HL-60 (cell line): Measurements from ENCODE around the gene ASS1.

ENCODE experiments used
- GABPA ChIP-seq: IDR thresholded peaks from 2 replicates; pipeline ENCODE4 v1.6.1; 2012; ENCODE audit warnings: low read depth
- POLR2AphosphoS5 ChIP-seq: IDR thresholded peaks from 2 replicates; pipeline ENCODE4 v1.6.1; 2012; ENCODE audit warnings: low read depth
- REST ChIP-seq: IDR thresholded peaks from 2 replicates; pipeline ENCODE4 v1.6.1; 2012; ENCODE audit warnings: low read depth; ENCODE audit not compliant: insufficient replicate concordance
- SPI1 ChIP-seq: IDR thresholded peaks from 2 replicates; pipeline ENCODE4 v1.6.1; 2012; ENCODE audit warnings: low read depth, mild to moderate bottlenecking, borderline replicate concordance
- TF ChIP-seq, protein P1 (sequence below): IDR thresholded peaks from one replicate; pipeline ENCODE4 v1.5.1; 2011; ENCODE audit warnings: low read length, control low read depth, inconsistent platforms; ENCODE audit not compliant: insufficient read depth

DNA sequence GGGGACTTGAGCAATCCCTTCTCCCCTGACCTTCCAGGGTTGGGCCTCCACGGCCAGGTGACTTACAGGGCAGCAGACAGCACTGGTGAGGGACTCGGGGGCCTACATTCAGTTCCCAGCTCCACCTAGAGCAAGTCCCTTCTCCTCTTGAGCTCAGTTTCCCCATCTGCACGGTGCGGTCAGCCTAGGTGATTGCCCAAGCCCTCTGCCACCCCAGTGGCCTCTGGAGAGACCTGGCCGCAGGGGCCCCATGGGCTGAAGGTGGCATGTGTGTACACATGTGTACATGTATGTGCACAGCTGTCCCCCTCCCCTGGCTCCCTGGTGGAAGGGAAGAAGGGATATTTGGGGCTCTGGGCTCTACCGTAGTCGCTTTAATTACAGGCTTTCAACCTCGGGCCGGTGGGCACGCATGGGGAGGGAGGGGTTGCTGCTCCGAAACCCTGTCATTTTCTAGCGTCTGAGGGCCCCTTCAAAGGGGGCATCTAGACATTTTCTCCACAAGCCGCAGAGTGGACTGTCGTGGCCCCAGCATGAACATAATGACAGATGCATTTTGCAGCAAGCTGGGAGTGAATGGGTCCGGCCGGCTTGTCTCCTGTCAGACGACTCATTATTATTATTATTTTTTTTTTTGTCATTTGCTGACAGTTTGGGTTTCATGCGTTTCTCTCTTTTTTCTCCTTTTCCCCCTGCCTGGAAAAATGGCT lies 44.0 kb downstream of the ASS1 start:
- TF ChIP-seq SPI1, result no peak
- no peak for TF ChIP-seq GABPA
- TF ChIP-seq, protein P1, sequence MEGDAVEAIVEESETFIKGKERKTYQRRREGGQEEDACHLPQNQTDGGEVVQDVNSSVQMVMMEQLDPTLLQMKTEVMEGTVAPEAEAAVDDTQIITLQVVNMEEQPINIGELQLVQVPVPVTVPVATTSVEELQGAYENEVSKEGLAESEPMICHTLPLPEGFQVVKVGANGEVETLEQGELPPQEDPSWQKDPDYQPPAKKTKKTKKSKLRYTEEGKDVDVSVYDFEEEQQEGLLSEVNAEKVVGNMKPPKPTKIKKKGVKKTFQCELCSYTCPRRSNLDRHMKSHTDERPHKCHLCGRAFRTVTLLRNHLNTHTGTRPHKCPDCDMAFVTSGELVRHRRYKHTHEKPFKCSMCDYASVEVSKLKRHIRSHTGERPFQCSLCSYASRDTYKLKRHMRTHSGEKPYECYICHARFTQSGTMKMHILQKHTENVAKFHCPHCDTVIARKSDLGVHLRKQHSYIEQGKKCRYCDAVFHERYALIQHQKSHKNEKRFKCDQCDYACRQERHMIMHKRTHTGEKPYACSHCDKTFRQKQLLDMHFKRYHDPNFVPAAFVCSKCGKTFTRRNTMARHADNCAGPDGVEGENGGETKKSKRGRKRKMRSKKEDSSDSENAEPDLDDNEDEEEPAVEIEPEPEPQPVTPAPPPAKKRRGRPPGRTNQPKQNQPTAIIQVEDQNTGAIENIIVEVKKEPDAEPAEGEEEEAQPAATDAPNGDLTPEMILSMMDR, result no peak
- no peak for TF ChIP-seq POLR2AphosphoS5
- TF ChIP-seq REST, result no peak
